GM23338 (cell line): ENCODE measurements around the gene CHN2.

Experiments
- CREB1 ChIP-seq: fragments of 250-450 bp; sonication (Bioruptor Pico); IDR thresholded peaks from 2 replicates; pipeline ENCODE4 v1.5.0; 2020; ENCODE audit warnings: low read depth, mild to moderate bottlenecking, moderate library complexity
- EZH2 ChIP-seq: fragments of 200-600 bp; sonication (generic); IDR thresholded peaks from one replicate; pipeline ENCODE4 v1.8.0; 2017; ENCODE audit warnings: antibody characterized with exemption, mild to moderate bottlenecking, low read depth; ENCODE audit not compliant: unreplicated experiment
- EZH2phosphoT487 ChIP-seq: fragments of 200-600 bp; sonication (generic); IDR thresholded peaks from one replicate; pipeline ENCODE4 v1.8.1; 2018; ENCODE audit warnings: antibody characterized with exemption; ENCODE audit not compliant: unreplicated experiment
- JUNB ChIP-seq: IDR thresholded peaks from one replicate; pipeline ENCODE4 v1.6.1; 2016; ENCODE audit warnings: antibody characterized with exemption; ENCODE audit not compliant: unreplicated experiment
- NANOG ChIP-seq: IDR thresholded peaks from 2 replicates; pipeline ENCODE4 v1.6.1; 2016; ENCODE audit warnings: antibody characterized with exemption, borderline replicate concordance
- POLR2AphosphoS5 ChIP-seq: IDR thresholded peaks from 2 replicates; pipeline ENCODE4 v1.6.1; 2016; ENCODE audit warnings: antibody characterized with exemption, low read depth
- STAT1 ChIP-seq: IDR thresholded peaks from one replicate; pipeline ENCODE4 v1.6.1; 2016; ENCODE audit warnings: antibody characterized with exemption; ENCODE audit not compliant: unreplicated experiment
- ZNF331 ChIP-seq: fragments of 250-450 bp; sonication (Bioruptor Pico); IDR thresholded peaks from 2 replicates; pipeline ENCODE4 v1.5.0; 2020; ENCODE audit warnings: low read depth, mild to moderate bottlenecking, moderate library complexity
- TF ChIP-seq, protein P1 (sequence below), 2 experiments: fragments of 200-600 bp in 1 of 2; sonication (generic) in 1 of 2; conservative IDR thresholded peaks; 2 replicates each; pipeline versions ENCODE4 v1.5.1 to v1.6.1; 2016 to 2017; ENCODE audit warnings: antibody characterized with exemption in 2 of 2, low read depth in 2 of 2, mild to moderate bottlenecking in 2 of 2, moderate library complexity in 1 of 2
- TF ChIP-seq, protein P2 (sequence below): IDR thresholded peaks from 2 replicates; pipeline ENCODE4 v1.6.1; 2016; ENCODE audit warnings: antibody characterized with exemption
- TF ChIP-seq, protein P3 (sequence below): IDR thresholded peaks from one replicate; pipeline ENCODE4 v1.6.1; 2018; ENCODE audit warnings: antibody characterized with exemption; ENCODE audit not compliant: unreplicated experiment
- TF ChIP-seq, protein P4 (sequence below): fragments of 250-450 bp; sonication (Bioruptor Pico); IDR thresholded peaks from 2 replicates; pipeline ENCODE4 v1.5.0; 2020; ENCODE audit warnings: mild to moderate bottlenecking, moderate library complexity

DNA sequence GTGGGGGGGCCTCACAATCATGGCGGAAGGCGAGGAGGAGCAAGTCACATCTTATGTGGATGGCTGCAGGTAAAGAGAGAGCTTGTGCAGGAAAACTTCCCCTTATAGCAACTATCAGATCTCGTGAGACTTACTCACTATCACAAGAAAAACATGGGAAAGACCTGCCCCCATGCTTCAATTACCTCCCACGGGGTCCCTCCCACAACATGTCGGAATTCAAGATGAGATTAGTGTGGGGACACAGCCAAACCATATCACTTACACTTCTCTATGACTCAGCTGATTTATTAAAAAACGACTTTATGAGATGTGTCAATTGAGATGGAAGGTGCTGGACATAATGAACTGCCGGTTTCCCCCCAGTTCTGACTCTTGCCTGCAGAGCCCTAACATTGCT, 23.8 kb upstream of the CHN2 start:
- TF ChIP-seq POLR2AphosphoS5: no peak
- TF ChIP-seq, protein P1, sequence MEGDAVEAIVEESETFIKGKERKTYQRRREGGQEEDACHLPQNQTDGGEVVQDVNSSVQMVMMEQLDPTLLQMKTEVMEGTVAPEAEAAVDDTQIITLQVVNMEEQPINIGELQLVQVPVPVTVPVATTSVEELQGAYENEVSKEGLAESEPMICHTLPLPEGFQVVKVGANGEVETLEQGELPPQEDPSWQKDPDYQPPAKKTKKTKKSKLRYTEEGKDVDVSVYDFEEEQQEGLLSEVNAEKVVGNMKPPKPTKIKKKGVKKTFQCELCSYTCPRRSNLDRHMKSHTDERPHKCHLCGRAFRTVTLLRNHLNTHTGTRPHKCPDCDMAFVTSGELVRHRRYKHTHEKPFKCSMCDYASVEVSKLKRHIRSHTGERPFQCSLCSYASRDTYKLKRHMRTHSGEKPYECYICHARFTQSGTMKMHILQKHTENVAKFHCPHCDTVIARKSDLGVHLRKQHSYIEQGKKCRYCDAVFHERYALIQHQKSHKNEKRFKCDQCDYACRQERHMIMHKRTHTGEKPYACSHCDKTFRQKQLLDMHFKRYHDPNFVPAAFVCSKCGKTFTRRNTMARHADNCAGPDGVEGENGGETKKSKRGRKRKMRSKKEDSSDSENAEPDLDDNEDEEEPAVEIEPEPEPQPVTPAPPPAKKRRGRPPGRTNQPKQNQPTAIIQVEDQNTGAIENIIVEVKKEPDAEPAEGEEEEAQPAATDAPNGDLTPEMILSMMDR (conservative IDR thresholded peaks at IDR 0.05; ENCODE audit: low read depth in 2 of 2): no peak
- TF ChIP-seq EZH2phosphoT487: no peak
- no peak for TF ChIP-seq CREB1 (CRISPR knock-in tag)
- TF ChIP-seq NANOG: no peak
- TF ChIP-seq, protein P2, sequence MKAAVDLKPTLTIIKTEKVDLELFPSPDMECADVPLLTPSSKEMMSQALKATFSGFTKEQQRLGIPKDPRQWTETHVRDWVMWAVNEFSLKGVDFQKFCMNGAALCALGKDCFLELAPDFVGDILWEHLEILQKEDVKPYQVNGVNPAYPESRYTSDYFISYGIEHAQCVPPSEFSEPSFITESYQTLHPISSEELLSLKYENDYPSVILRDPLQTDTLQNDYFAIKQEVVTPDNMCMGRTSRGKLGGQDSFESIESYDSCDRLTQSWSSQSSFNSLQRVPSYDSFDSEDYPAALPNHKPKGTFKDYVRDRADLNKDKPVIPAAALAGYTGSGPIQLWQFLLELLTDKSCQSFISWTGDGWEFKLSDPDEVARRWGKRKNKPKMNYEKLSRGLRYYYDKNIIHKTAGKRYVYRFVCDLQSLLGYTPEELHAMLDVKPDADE: no peak
- TF ChIP-seq EZH2: no peak
- no peak for TF ChIP-seq STAT1
- no peak for TF ChIP-seq JUNB
- TF ChIP-seq, protein P3, sequence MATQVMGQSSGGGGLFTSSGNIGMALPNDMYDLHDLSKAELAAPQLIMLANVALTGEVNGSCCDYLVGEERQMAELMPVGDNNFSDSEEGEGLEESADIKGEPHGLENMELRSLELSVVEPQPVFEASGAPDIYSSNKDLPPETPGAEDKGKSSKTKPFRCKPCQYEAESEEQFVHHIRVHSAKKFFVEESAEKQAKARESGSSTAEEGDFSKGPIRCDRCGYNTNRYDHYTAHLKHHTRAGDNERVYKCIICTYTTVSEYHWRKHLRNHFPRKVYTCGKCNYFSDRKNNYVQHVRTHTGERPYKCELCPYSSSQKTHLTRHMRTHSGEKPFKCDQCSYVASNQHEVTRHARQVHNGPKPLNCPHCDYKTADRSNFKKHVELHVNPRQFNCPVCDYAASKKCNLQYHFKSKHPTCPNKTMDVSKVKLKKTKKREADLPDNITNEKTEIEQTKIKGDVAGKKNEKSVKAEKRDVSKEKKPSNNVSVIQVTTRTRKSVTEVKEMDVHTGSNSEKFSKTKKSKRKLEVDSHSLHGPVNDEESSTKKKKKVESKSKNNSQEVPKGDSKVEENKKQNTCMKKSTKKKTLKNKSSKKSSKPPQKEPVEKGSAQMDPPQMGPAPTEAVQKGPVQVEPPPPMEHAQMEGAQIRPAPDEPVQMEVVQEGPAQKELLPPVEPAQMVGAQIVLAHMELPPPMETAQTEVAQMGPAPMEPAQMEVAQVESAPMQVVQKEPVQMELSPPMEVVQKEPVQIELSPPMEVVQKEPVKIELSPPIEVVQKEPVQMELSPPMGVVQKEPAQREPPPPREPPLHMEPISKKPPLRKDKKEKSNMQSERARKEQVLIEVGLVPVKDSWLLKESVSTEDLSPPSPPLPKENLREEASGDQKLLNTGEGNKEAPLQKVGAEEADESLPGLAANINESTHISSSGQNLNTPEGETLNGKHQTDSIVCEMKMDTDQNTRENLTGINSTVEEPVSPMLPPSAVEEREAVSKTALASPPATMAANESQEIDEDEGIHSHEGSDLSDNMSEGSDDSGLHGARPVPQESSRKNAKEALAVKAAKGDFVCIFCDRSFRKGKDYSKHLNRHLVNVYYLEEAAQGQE: no peak
- no peak for TF ChIP-seq ZNF331 (CRISPR knock-in tag)
- TF ChIP-seq, protein P4, sequence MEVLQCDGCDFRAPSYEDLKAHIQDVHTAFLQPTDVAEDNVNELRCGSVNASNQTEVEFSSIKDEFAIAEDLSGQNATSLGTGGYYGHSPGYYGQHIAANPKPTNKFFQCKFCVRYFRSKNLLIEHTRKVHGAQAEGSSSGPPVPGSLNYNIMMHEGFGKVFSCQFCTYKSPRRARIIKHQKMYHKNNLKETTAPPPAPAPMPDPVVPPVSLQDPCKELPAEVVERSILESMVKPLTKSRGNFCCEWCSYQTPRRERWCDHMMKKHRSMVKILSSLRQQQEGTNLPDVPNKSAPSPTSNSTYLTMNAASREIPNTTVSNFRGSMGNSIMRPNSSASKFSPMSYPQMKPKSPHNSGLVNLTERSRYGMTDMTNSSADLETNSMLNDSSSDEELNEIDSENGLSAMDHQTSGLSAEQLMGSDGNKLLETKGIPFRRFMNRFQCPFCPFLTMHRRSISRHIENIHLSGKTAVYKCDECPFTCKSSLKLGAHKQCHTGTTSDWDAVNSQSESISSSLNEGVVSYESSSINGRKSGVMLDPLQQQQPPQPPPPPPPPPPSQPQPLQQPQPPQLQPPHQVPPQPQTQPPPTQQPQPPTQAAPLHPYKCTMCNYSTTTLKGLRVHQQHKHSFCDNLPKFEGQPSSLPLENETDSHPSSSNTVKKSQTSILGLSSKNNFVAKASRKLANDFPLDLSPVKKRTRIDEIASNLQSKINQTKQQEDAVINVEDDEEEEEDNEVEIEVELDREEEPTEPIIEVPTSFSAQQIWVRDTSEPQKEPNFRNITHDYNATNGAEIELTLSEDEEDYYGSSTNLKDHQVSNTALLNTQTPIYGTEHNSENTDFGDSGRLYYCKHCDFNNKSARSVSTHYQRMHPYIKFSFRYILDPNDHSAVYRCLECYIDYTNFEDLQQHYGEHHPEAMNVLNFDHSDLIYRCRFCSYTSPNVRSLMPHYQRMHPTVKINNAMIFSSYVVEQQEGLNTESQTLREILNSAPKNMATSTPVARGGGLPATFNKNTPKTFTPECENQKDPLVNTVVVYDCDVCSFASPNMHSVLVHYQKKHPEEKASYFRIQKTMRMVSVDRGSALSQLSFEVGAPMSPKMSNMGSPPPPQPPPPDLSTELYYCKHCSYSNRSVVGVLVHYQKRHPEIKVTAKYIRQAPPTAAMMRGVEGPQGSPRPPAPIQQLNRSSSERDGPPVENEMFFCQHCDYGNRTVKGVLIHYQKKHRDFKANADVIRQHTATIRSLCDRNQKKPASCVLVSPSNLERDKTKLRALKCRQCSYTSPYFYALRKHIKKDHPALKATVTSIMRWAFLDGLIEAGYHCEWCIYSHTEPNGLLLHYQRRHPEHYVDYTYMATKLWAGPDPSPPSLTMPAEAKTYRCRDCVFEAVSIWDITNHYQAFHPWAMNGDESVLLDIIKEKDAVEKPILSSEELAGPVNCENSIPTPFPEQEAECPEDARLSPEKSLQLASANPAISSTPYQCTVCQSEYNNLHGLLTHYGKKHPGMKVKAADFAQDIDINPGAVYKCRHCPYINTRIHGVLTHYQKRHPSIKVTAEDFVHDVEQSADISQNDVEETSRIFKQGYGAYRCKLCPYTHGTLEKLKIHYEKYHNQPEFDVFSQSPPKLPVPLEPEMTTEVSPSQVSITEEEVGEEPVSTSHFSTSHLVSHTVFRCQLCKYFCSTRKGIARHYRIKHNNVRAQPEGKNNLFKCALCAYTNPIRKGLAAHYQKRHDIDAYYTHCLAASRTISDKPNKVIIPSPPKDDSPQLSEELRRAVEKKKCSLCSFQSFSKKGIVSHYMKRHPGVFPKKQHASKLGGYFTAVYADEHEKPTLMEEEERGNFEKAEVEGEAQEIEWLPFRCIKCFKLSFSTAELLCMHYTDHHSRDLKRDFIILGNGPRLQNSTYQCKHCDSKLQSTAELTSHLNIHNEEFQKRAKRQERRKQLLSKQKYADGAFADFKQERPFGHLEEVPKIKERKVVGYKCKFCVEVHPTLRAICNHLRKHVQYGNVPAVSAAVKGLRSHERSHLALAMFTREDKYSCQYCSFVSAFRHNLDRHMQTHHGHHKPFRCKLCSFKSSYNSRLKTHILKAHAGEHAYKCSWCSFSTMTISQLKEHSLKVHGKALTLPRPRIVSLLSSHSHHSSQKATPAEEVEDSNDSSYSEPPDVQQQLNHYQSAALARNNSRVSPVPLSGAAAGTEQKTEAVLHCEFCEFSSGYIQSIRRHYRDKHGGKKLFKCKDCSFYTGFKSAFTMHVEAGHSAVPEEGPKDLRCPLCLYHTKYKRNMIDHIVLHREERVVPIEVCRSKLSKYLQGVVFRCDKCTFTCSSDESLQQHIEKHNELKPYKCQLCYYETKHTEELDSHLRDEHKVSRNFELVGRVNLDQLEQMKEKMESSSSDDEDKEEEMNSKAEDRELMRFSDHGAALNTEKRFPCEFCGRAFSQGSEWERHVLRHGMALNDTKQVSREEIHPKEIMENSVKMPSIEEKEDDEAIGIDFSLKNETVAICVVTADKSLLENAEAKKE (CRISPR knock-in tag): no peak
